Forelimb muscle (tissue), 1 donor: Measurements from ENCODE around the gene TMOD3. TPM values are rescaled to one million over a fixed set of nuclear protein-coding genes. Genes with fewer than 3 reads are reported as not detected.

Source experiments
- DNase-seq: peaks from one replicate; pipeline ENCODE4 v3.0.0-alpha.2; 2013; ENCODE audit warnings: low read depth
- polyA plus RNA-seq: library from polyadenylated mRNA; unstranded; fragments of 120-200 nt; gene quantifications from one replicate; pipeline ENCODE4 v1.2.1, GENCODE V29; 2013; ENCODE audit not compliant: insufficient read length

The TMOD3 gene
- polyA plus RNA-seq, 1 donor, result 13.3 TPM

DNA sequence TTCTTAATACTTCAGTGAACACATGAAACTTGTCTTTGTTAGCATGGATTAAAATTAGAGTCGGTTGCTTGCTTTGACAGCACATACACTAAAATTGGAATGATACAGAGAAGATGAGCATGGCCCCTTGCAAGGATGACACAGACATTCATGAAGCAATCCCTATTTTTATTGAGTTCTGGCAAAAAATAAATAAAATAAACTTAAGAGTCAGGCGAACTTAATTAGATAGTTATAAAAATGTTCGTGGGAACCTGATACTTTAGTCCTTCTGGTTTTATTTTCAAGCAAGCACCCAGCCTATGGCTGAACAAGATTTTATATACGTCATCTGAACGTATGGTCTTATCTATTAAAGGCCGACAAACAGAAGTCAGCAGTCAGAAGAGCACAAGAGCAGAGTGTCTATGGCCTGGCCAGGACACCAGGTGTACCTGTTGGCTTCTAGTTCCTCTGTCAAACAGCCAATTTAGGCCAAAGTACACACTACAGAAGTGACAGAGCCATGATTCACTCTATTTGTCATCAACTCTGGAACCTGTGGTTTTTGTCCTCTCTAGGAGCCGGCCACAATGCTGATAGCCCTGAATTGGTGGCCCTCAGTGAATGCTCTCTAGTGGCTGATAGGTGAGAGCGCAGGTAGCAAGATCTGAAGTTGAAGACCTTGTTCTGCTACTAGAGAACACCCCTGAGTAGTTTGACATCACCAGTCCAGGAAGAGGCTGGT lies 77.8 kb downstream of the TMOD3 start:
- DNase-seq, result no peak

DNA sequence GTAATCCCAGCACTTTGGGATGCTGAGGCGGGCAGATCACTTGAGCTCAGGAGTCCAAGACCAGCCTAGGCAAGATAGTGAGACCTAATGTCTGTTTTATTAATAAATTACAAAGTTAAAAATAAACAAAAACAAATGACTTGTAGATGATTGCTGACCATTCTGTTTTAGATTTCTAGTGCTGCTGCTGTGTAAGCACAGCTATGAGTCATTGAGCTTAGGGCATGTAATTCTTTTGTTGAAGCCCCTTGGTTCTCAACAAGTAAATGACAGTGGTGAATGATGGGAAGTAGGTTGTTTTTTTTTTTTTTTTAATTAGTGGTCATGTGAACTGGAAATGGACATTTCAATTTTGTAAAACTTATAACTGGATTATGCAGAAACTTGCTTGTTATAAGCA lies 78.9 kb downstream of the TMOD3 start:
- DNase-seq, result no peak

- no peak for DNase-seq
These were observed 80.1 kb downstream of the TMOD3 start for GRCh38 chr15:51909584-51909983.

- no peak for DNase-seq
These were observed 83.1 kb downstream of the TMOD3 start for GRCh38 chr15:51912528-51912927.

DNA sequence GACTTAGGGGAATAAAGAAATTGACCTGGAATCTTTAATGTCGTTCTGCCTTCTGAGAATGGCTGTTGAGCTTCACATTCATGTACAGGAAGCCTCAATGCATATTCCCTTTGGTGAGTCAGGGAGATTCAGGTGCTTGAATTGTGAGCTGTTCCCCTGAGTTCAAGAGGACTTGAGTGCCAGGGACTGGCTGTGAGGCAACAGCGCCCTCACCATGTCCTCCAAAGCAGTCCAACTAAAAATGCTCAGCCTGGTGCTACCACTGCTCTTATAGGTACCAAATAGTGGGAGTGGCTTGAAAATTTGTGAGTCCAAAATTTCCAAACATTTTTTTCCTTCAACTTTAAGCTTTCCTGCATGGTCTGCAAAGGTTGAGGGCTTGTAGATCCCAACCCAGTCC lies 88.0 kb downstream of the TMOD3 start:
- DNase-seq, result no peak

DNA sequence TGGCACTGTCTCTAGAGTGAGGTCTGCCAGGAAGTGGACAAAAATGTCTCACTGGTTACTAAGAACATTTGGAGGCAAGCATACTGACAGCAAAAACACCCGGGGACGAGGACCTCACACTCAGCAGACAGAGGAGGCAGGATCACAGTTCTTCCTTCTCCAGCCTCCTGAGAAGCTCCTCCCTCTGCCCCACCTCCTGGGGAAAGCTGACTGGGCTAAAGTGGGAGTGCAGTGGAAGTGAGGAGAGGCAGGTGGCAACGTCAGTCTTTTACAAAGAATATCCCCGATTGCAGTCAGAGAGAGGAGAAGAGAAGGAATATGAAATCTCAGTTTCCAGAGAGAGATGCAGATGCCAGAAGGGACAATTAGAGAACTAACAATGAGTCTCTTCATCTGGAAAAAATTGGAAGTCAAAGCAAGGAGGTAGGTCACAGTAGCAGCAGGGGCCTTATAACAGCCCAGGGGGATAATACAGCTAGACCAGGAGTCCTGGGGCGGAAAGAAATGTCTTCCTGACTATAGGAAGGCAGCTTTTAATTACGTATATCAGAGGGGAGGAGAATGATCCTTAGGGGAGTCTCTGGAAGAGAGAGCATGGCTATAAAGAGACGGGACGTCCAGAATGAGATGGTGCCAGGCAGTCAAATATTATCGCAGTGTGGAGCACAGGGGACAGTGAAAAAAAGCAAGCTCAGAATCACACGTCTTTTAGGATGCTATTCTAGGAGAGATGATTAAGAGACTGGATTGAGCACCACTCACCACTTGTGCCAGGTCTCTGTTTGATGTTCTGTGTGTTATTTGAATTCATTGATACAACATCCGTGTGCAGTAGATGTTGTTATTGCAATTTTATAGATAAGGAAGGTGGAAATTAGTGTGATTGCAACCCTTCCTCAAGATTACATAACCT lies 95.0 kb downstream of the TMOD3 start:
- no peak for DNase-seq

GRCh38 chr15:51926809-51927208 lies 97.4 kb downstream of the TMOD3 start:
- no peak for DNase-seq

- DNase-seq, result no peak
These were observed 101.6 kb downstream of the TMOD3 start for GRCh38 chr15:51931016-51931415.

- no peak for DNase-seq
These were observed 102.2 kb downstream of the TMOD3 start for GRCh38 chr15:51931638-51932037.

- DNase-seq, result no peak
These were observed 102.7 kb downstream of the TMOD3 start for GRCh38 chr15:51932161-51932560.

DNA sequence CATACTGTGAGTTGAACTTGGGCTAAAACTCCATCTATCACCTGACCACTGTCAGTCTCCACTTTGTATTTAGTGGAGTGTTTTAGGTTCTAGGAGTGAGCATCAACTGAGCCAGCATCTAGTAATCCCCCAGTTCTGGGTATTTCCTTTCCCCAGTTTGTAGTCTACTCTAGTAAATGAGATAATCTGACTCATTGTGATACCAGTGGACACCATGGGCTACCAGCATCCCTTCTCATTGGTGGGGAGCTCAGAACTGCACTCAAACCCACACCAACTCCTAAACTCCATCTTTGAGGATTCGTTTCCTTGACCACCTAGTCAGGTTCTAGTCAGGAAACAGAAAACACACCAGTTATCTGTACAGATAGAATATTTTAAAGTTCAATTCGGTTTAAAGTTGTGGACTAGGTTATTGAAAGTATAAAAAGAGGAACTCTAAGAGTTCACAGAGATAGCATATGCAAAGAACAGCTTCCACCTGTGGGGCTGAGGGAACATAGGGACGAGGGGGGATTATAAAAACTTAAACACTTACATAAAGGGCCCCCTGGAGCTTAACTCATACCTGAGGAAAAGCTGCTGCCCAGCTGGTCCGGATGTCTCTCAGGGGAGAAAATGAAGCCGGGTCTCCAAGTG lies 106.1 kb downstream of the TMOD3 start:
- no peak for DNase-seq

GRCh38 chr15:51936105-51936478 lies 106.6 kb downstream of the TMOD3 start:
- no peak for DNase-seq

GRCh38 chr15:51938286-51938685 lies 108.8 kb downstream of the TMOD3 start:
- no peak for DNase-seq

DNA sequence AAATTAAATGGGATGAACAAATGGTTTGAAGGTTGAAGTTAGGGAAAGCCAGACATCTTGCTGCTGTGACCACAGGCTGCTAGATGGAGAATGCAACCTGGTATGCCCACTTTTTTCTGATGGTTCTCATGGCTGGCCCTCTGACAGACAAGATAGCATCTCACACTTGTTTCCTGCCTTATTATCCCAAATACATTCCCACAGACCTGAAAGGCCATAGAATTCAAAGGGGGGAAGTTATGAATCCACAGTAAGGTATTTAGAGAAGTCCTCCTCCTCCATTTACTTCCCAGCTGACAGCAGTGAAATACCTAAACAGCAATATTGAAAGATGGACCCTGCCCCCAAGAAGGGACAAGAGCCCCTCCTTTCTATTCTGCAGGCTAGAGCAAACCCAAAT lies 109.8 kb downstream of the TMOD3 start:
- DNase-seq, result no peak

DNA sequence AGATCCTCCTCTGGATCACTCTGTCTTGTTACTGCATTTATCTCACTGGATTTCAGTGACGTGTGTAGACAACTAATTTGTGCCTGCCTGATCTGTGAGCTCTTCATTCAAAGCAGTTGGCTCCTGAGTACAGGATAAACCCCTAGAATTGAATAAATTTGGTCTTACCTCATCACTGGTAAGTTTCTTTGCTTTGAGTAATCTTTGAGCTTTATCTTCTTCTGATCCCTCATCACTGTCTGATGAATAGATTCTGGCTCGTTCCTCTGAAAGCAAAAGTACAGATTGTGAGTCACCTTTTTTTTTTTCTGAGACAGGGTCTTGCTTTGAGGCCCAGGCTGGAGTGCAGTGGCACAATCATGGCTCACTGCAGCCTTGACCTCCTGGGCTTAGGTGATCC lies 117.7 kb downstream of the TMOD3 start:
- no peak for DNase-seq

GRCh38 chr15:51952805-51953204 lies 123.4 kb downstream of the TMOD3 start:
- DNase-seq, result no peak

DNA sequence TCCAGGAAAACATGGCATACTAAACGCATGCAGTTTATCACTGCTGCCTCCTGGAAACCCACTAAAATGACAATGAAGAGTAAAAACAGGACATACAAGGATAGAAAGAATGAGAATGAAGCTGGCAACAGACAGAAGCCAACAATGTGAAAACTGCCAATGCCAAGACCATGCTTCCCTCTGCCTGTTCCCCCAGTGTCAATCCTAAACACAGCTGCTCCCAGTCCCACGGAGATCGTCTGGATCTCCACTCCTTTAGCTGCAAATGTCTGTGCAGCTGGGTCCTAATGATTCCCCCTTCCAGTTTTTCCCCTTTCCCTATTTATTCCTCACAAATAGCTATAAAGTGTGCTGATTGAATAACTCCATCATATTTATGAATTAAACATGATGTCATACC lies 126.1 kb downstream of the TMOD3 start:
- DNase-seq, result no peak

Other genes starting within 250 kb of the TMOD3 start
- 21.3 TPM for gene DMXL2, start 206.9 kb upstream of the TMOD3 start, polyA plus RNA-seq
- 0.09 TPM for gene SCG3, start 148.2 kb upstream of the TMOD3 start, polyA plus RNA-seq
- 6.5 TPM for gene LYSMD2, start 92.0 kb upstream of the TMOD3 start, polyA plus RNA-seq
- 6.0 TPM for gene TMOD2, start 78.1 kb upstream of the TMOD3 start, polyA plus RNA-seq
- 18.6 TPM for gene LEO1, start 142.1 kb downstream of the TMOD3 start, polyA plus RNA-seq
- gene MAPK6, start 189.6 kb downstream of the TMOD3 start, polyA plus RNA-seq, result 26.4 TPM